ENCODE data around the gene TMEM178A. TPM values are rescaled to one million over a fixed set of nuclear protein-coding genes. Genes with fewer than 3 reads are reported as not detected.

The TMEM178A gene
- total RNA-seq, 4 donors from 2014 or later = 0.68 to 1.4 (median 1.1) TPM

DNA sequence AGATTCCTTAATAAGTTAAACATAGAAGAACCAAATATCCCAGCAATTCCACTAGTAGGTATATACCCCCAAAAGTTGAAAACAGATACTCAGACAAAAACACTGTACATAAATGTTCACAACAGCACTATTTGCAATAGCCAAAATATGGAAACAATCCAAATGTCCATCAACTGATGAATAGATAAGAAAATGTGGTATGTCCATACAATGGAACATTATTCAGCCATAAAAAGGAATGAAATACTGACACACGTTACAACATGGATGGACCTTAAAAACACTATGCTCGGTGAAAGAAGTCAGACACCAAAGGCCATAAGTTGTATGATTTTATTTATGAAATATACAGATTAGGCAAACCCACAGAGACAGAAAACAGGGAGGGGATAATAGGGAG, 12.5 kb downstream of the TMEM178A start:
- no peak for TF ChIP-seq POLR2A (IDR thresholded peaks at IDR 0.05)
- TF ChIP-seq, protein P1, sequence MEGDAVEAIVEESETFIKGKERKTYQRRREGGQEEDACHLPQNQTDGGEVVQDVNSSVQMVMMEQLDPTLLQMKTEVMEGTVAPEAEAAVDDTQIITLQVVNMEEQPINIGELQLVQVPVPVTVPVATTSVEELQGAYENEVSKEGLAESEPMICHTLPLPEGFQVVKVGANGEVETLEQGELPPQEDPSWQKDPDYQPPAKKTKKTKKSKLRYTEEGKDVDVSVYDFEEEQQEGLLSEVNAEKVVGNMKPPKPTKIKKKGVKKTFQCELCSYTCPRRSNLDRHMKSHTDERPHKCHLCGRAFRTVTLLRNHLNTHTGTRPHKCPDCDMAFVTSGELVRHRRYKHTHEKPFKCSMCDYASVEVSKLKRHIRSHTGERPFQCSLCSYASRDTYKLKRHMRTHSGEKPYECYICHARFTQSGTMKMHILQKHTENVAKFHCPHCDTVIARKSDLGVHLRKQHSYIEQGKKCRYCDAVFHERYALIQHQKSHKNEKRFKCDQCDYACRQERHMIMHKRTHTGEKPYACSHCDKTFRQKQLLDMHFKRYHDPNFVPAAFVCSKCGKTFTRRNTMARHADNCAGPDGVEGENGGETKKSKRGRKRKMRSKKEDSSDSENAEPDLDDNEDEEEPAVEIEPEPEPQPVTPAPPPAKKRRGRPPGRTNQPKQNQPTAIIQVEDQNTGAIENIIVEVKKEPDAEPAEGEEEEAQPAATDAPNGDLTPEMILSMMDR (IDR thresholded peaks at IDR 0.05) = no peak
- 91 to 94% methylated on average over 2 of the region's 2 CpGs for WGBS, 2 donors
- H3K4me3 ChIP-seq (ENCODE audit: low read depth, poor library complexity, severe bottlenecking) = no peak overlapping the region
- DNase-seq (ENCODE audit: low spot score in 2 of 2) = no peak
- intact Hi-C loops (cut with DNase I; ENCODE audit: low total_unique reads) = no loop called here

DNA sequence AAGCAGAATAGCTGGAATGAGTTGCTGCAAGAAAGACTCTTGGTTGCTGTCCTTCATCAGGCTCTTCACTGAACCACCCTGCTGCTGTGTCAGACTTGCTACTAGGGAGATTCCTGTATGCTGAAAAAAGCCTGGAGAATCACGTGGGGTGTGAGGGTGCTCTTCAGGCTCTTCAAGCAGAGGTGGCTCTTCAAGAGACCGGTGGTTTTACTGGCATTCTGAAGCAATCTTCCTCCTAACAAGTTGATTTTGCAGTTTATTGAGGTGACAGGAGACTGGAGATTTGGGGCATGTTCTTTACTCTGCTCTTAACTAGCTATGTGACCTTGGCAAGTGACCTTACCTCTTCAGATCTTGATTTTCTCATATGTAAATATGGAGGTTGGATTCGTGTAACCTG, 14.1 kb downstream of the TMEM178A start:
- no peak overlapping the region for H3K4me3 ChIP-seq (ENCODE audit: low read depth, poor library complexity, severe bottlenecking)
- no peak for TF ChIP-seq POLR2A (IDR thresholded peaks at IDR 0.05)
- TF ChIP-seq, protein P1 (IDR thresholded peaks at IDR 0.05) = no peak
- DNase-seq (ENCODE audit: low spot score in 2 of 2) = no peak
- 70 to 74% methylated on average over 3 of the region's 3 CpGs for WGBS, 2 donors
- intact Hi-C loops (cut with DNase I; ENCODE audit: low total_unique reads) = no loop called here

DNA sequence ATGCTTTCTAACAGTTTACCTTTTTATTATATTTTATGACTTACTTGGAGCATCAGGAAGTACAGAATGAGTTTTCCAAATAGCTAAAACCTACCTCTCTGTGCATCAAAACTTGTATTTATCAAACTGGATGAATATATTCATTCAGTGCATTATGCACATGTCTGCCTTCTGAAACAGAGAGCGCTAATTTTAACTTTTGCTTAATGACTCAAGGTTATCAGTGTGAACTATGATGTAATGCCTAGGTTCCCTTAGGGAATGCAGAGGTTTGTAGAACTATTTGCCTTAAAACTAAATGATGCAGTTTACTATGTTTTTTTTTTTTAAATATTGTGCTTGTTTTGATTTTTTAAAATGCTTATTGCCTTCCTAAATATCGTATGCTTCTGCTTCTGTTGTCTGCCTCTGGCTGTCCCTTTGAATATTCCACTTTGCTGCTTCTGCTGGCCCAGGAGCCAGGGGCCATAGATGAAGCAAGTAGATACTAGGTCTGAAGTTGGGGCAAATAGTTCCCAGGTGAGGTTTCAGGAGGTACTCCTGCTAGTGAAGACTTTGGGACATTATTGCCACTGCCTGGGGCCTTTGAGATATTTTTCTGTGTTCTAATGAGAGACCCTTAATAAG, 16.5 kb downstream of the TMEM178A start:
- DNase-seq (ENCODE audit: low spot score in 2 of 2) = no peak
- no peak overlapping the region for H3K4me3 ChIP-seq (ENCODE audit: low read depth, poor library complexity, severe bottlenecking)
- WGBS, 2 donors = 66 to 73% methylated on average over 2 of the region's 2 CpGs
- TF ChIP-seq, protein P1 (IDR thresholded peaks at IDR 0.05) = no peak
- TF ChIP-seq POLR2A (IDR thresholded peaks at IDR 0.05) = no peak
- intact Hi-C loops (cut with DNase I; ENCODE audit: low total_unique reads) = no loop called here

DNA sequence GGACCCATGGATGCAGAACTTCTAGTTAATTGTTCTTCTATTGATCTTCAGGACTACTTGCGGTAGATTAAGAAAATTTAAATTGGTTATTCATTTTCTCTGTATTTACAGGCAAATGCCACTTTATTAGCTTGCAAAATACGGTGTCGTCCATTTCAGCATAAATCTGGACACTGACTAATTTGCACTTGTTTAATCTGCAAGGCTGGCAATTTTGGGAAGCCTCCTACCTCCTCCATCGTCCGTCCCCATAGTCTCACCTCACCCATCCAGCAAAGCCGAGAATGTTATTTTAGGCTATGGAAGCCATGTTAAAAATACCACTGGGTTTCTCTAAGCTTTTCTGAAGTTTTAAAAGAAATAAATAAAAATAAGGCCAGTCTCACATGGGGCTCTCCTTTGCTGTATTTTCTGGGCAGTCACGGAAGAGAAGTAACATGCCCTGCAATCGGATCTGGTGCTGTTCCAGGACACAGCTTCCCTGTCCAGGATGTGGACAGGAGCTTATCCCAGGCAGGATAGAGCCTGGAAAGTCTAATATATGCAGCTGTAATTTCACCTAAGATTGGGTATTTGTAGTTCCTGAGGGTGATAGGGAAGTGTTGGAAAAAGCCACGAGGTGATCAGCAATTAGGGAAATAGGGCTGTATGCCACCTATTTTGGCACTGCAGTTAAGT, 17.4 kb downstream of the TMEM178A start:
- TF ChIP-seq POLR2A (IDR thresholded peaks at IDR 0.05) = no peak
- TF ChIP-seq, protein P1 (IDR thresholded peaks at IDR 0.05) = no peak
- WGBS, 2 donors = 84 to 85% methylated on average over 9 of the region's 9 CpGs
- H3K4me3 ChIP-seq (ENCODE audit: low read depth, poor library complexity, severe bottlenecking) = no peak overlapping the region
- intact Hi-C loops (cut with DNase I; ENCODE audit: low total_unique reads) = no loop called here
- no peak for DNase-seq (ENCODE audit: low spot score in 2 of 2)

DNA sequence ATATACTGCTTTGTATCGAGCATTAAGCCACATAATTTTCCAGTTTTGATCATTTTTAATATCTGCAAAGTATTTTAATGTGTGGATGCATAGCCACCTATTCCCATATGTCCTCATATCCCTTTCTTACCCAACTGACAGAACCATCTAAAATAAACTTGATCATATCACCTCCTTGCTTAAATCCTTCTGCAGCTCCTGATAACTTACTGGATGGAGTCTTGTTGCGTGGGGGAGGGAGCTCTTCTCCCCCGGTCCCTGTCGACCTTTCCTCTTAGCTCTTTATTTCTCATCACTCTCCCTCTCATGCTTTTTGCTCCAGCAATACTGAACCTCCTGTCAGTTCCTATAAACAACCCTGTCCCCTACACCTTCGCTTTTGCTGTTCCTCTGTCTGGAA, 18.7 kb downstream of the TMEM178A start:
- intact Hi-C loops (cut with DNase I; ENCODE audit: low total_unique reads) = no loop called here
- no peak overlapping the region for H3K4me3 ChIP-seq (ENCODE audit: low read depth, poor library complexity, severe bottlenecking)
- DNase-seq (ENCODE audit: low spot score in 2 of 2) = no peak
- TF ChIP-seq, protein P1 (IDR thresholded peaks at IDR 0.05) = no peak
- TF ChIP-seq POLR2A (IDR thresholded peaks at IDR 0.05) = no peak
- 88 to 90% methylated on average over 5 of the region's 5 CpGs for WGBS, 2 donors

All from lower leg skin (tissue), 4 donors.